Amygdala (tissue), 56 donors: ENCODE measurements around the gene PPT2.

Experiments used
- DNase-seq, 56 donors: peaks; one replicate each; lab custom pipeline; 2025; lab: John Stamatoyannopoulos, UW

PPT2 gene

DNA sequence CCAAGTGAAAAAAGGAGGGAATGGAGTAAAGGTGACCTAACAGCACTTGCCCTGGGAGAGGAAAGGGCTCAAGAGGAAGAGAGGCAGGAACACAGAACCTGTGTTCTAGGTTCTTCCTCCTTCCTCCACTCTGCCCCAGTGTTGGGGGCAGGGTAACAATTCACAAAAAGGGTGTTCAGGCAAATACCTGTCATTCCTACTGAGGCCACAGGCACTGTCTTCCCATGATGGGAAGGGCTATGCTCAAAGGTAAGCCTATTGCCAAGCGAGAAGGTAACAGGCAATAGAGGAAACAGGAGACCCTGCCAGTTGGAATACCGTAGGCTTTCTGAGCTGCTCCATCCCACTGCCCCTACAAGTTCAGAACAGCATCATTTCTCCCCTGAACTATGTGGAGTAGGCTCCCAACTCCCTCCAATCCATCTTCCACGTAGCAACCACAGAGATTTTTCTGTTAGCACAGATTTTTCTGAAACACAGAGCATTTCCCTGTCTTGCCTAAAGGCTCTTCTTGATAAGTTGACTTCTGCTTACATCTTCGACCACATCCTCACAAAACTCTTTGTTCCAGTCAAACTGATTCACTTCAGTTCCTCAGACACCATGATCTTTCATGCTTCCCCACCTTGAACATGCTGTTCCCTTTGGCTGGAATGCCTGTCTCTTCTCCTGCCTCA is 19.2 kb downstream of the PPT2 start:
- no peak for DNase-seq

- no peak for DNase-seq
Observed at GRCh38 chr6:32174416-32174815, 20.5 kb downstream of the PPT2 start.

- no peak for DNase-seq
Observed at GRCh38 chr6:32175322-32175710, 21.4 kb downstream of the PPT2 start.

DNA sequence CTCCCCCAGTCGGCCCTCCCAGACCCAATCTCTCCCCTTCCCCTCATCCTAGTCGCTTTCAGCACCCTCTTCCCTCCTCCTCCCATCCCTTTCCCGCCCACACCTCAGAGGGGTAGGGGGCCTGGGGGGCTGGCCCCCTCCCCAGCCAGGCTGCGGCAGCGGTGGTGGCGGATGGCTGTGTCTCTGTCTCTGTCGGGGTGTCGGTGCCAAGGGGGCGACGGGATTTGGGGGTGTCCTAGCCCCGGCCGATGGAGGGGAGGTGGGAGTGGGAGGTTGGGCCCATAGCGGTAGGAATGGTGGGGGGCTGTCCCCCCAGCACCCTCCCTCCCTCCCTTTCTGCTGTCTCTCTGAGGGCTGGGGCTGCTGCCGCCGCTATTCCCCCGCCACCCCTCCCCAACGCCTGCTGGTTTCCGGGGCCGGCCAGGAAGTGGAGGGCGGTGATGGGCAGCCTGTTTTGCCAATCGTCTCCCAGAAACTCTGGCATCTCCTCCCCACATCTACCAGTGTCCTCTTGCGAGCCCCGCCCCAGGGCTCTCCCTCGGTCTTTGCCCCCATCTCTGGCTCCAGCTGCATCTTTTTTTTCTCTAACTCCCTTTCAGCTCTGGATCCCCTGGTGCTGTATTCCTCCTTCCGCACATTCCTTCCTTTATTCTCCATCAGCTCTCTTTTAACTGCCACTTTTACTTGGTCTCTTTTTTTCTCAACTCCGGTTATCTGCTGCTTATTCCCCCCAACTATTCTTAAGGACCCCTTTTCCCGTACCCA is 22.0 kb downstream of the PPT2 start, which contains the start of gene AGPAT1:
Gene AGPAT1 (minus strand): TSS at position 374 of the 765 bp plus-strand sequence. CDS start 4,588 bp downstream, outside the sequence.
- peak; percentile 57 to 99 (median 96) for DNase-seq

DNA sequence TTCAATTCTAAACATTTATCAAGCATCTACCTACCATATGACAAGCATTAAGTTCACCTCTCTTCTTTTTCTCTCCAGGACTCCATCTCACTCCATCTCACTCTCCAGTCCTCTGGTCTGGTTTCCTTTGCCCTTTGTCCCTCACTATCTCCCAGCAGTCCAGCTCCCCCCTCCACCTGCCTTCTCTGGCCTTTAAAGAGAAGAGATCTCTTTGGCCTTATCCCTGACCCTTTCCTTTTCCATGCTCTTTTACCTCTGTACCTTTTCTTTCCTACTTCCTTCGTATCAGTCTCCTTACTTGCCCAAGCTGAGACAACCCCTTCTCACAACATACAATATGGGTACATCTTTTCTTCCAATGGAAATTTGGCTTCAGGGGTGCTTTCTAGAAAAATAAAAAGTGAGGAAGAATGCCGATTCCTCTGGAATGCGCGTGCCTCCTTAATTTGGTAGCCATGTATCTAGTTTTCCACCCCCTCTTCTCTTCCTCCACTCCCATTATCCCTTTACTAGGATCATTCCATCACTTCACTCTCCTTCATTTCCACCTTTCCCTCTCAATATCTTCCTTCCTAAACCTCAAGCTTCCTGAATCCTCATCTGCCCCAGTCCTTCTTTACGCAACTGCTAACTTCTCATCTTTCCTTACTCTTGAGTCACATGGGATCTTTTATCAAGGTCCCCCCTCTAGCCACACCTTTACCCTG is 22.7 kb downstream of the PPT2 start:
- no peak for DNase-seq

DNA sequence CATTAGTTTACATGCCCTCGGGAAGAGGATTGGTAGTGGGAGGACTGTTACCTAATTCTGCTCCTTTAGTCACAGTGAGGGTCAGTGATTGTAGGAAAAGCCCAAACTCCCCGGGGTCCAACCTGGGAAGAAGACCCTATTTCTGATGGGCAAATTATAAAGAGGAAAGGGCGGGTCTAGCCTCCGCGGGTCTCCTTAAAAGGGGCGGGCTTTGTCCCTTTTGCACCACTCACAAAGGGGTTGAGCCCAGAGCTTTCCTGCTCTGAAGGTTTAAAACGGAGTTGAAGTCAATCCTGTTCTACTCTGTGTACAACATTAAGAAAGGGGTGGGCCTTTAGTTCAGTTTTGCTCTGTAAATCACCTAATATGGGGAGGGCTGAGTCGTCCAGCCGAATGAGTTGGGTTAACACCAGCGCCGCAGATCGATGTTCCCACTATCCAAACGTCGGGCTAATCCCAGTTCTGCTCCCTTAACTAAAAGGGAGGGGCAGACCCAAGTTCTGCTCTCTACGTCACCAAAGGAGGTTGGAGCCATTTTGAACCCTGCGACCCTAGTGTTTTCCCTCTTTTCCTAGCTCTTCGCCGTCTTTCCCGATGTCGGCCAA is 23.3 kb downstream of the PPT2 start:
- peak in 6 of 56 donors; percentile 44 to 63 (median 57) for DNase-seq

- DNase-seq, result peak; percentile 64 to 100 (median 97)
Observed at GRCh38 chr6:32177788-32178546, 24.0 kb downstream of the PPT2 start, which contains the start of gene RNF5. TSS of gene RNF5 (plus strand) at chr6:32178405. CDS start at chr6:32178512, 107 bp downstream.

DNA sequence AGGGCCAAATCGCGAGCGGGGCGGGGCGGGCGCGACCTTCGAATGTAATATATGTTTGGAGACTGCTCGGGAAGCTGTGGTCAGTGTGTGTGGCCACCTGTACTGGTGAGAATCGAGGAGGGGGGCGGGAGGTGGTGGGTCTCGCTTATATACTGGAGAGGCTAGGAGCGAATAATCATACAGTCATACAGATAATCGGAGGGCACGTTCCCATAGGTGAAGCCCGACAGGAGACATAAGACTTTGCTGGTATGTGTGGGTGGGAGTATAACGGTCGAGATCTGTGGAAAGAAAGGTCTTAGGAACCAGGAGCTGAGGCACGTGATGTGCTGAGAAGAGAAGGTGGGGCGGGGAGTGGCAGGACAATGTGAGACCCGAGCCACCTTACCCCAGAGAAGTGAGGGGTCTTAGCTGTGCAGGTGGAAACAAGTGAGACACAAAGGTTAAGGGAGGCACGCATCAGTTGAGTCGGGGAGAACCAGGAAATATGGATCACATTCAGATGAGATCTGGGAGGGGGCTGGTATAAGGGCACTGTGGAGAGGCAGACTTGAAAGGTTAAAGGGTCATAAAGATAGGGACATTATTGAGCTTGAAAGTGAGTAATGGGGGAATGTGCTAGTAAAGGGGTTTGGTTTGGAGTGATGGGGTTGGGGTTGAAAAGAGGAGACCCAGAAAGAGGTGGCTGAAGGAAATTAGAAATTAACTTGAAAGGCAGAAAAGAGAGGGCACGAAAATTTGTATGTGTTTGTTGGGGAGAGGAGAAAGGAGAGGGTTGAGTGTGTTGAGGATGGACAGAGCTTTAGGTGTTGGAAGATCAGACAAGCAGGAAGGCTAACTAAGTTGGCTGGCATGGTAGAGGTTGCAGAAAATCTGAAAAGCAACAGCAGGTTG is 24.9 kb downstream of the PPT2 start:
- DNase-seq, result no peak

- no peak for DNase-seq
Observed at GRCh38 chr6:32179766-32180405, 25.9 kb downstream of the PPT2 start.

- DNase-seq, result no peak
Observed at GRCh38 chr6:32181148-32181702, 27.3 kb downstream of the PPT2 start.

GRCh38 chr6:32181915-32182529 is 28.1 kb downstream of the PPT2 start:
- no peak for DNase-seq

- DNase-seq, result no peak
Observed at GRCh38 chr6:32182555-32182981, 28.6 kb downstream of the PPT2 start.

DNA sequence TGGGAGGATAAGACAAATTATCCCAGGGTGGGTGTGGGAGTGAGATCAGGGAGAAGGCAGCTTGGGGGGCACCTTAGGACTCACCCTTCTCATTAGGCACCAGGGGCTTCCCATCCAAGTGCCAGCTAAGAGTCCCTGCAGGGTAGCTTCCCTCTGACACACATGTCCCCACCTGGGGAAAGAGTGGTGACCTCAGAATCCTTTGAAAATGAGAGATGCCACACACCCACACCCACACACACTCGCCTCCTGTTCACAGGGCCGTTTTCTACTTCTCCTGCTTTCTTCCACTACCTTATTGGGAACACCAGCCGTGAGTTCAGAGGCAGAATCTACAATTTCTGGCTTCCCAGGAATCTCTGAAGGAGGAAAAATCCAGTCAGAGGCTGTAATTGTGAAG is 29.1 kb downstream of the PPT2 start:
- no peak for DNase-seq

DNA sequence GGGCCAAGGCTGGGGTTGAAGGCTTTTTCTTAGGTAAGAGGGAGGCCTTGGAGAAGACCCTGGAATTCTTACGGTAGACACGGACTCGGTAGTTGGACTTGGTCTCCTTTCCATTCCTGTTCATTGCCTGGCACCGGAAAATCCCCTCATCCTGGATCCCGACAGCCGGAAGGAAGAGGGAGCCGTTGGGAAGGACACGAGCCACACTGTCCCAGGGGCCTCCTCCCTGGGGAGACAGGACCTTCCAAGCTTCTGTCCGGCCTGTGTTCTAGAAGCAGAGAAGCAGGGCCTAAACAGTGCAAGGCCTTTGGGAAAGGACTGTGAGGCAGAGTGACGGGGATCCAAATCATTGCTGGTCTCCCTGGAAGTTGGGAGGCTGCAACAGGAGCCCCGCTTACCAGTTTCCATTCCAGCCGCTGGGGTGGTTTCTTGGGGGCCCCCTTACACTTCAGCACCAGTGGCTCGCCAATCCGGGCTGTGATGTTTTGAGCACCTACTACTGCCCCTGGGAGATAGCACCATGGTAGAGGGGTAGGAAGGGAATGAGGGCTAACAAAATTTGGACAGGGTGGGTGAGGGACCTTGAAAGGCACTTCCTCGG is 29.6 kb downstream of the PPT2 start:
- DNase-seq, result no peak

DNA sequence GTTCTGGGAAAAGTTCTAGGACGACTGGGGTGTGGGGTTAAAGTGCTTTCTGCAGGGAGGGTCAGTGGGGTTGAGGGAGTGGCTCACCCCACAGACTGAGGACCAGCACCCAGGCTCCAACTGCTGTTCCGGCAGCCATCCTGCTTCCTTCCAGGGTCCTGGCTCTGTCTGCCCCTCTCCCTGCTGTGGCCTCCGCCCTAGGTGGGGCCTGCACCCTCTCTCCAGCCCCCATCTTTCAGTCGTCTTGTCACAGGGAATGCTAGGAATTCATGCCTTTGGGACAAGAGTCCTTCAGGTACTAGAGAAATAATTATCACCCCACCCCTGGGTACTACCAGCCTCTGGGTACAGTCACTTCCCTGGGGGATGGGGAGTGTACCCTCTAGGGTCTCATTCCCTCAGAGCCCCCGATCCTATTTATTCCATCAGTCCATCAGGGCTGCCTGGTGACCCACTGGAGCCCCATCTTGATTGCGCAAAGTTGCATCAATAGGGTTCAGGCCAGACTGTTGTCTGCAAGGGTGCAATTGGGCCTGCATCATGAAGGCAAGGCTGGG is 30.2 kb downstream of the PPT2 start, which contains the start of gene AGER:
Gene AGER (minus strand): TSS at position 170 of the 557 bp plus-strand sequence. CDS start 31 bp downstream, at position 139.
- no peak for DNase-seq

DNA sequence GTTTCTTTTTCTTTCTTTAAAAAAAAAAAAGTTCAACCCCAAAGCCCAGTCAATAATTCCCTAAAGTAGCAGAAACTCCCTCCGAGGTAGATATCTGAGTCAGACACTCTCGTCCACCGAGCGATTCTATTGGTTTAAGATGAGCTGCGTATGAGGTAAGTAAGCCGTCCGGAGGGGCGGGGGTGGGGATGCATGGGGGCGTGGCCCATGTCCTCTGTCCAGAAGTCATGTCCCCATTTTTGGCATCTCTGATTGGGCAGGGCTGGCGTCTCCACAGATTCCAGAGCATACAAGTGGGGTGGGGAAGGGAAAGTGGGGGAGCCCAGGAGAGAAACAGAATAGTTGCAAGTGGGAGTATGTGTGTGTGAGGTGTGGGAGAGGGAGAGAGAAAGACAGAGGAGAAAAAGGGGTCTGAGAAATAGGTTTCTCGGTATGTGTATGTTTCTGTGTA is 31.8 kb downstream of the PPT2 start:
- DNase-seq, result peak in 8 of 56 donors; percentile 8 to 48 (median 18)
